Measurements from ENCODE around the gene MS4A4A.
"Not testable (repeated sequence)": the region's sequence is repeated elsewhere in the genome, so short reads cannot be mapped to it uniquely, and the experiment has no call there.

Gene MS4A4A

GRCh38 chr11:60264644-60265043 is 15.8 kb upstream of the MS4A4A start:
- FAIRE-seq (peak; percentile 38), DNase-seq (ENCODE audit: insufficient read length) (no peak)
- TF ChIP-seq POLR2AphosphoS5 (IDR thresholded peaks at IDR 0.05; ENCODE audit: low read depth, low read length) (no peak), TAF1 (IDR thresholded peaks at IDR 0.05; ENCODE audit: borderline replicate concordance, low read depth, low read length) (no peak), POLR2A (IDR thresholded peaks at IDR 0.05; ENCODE audit: low read depth, low read length) (no peak)

DNA sequence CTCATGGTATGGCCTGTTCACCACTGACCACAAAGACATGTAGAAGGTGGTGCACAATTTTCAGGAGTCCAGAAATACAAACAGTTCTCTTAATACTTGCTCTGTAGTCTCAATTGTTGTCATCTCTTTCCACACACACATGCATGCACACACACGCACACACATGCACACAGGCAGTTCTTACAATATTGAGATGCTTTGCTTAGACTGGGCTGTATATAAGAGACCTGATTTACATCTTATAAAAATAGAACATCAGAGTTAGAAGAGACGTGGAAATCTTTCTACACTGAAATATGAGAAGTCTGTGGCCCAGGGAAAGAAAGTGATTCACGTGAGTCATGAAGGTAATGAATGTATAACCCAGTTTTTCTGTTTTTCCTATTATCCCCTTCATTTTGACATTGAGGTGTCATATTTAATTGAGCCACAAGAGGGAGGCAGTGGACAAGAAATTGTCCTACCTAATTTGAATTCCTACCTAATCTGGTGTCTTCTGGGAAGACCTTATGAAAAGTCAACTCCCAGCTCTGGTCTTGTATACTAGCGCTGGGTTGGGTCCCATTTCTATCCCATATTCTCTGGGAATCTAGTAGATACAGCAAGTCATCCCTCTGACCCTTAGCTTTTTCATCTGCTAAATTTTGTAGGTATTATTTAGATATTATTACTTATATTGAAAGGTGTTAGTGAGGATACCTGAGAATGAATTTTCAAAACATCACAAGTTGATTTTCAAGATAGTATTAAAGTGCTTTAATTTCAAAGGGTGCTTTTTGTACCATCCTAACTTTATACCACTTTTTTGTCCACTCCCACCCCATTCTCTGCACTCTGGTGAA is 14.9 kb upstream of the MS4A4A start:
- FAIRE-seq (peak; percentile 94), DNase-seq (ENCODE audit: insufficient read length) (no peak)
- no peak for TF ChIP-seq POLR2A (IDR thresholded peaks at IDR 0.05; ENCODE audit: low read depth, low read length)
- no peak for TF ChIP-seq POLR2AphosphoS5 (IDR thresholded peaks at IDR 0.05; ENCODE audit: low read depth, low read length)
- TF ChIP-seq TAF1 (IDR thresholded peaks at IDR 0.05; ENCODE audit: borderline replicate concordance, low read depth, low read length) = no peak

- DNase-seq (ENCODE audit: insufficient read length) (no peak), FAIRE-seq (no peak)
- TF ChIP-seq POLR2AphosphoS5 (IDR thresholded peaks at IDR 0.05; ENCODE audit: low read depth, low read length) = no peak
- TF ChIP-seq POLR2A (IDR thresholded peaks at IDR 0.05; ENCODE audit: low read depth, low read length) = no peak
- TF ChIP-seq TAF1 (IDR thresholded peaks at IDR 0.05; ENCODE audit: borderline replicate concordance, low read depth, low read length) = no peak
Observed at GRCh38 chr11:60274416-60274815, 6.0 kb upstream of the MS4A4A start.

- no peak for TF ChIP-seq POLR2A (IDR thresholded peaks at IDR 0.05; ENCODE audit: low read depth, low read length)
- no peak for TF ChIP-seq POLR2AphosphoS5 (IDR thresholded peaks at IDR 0.05; ENCODE audit: low read depth, low read length)
- TF ChIP-seq TAF1 (IDR thresholded peaks at IDR 0.05; ENCODE audit: borderline replicate concordance, low read depth, low read length) = no peak
- DNase-seq (ENCODE audit: insufficient read length) (no peak), FAIRE-seq (no peak)
Observed at GRCh38 chr11:60281485-60281884, 1.0 kb downstream of the MS4A4A start.

DNA sequence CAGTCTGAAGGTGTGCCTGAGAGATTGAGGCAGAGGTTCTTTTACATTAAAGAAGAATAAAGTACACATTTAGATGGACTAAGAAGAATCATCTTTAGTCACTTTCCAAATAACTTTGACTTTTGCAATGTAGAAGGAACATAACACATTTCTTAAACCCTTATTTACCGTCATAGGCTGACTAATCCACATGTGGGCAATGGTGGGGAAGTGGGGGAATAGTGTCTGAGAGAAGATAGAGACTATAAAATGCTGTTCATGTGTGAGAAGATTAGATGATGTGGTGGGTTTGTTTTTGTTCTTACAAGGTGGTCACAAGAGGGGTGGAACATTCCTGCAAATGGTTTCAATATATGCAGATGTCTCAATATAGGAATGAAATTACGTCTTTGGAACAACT is 1.8 kb downstream of the MS4A4A start:
- FAIRE-seq (no peak), DNase-seq (ENCODE audit: insufficient read length) (no peak)
- no peak for TF ChIP-seq POLR2AphosphoS5 (IDR thresholded peaks at IDR 0.05; ENCODE audit: low read depth, low read length)
- no peak for TF ChIP-seq POLR2A (IDR thresholded peaks at IDR 0.05; ENCODE audit: low read depth, low read length)
- no peak for TF ChIP-seq TAF1 (IDR thresholded peaks at IDR 0.05; ENCODE audit: borderline replicate concordance, low read depth, low read length)

DNA sequence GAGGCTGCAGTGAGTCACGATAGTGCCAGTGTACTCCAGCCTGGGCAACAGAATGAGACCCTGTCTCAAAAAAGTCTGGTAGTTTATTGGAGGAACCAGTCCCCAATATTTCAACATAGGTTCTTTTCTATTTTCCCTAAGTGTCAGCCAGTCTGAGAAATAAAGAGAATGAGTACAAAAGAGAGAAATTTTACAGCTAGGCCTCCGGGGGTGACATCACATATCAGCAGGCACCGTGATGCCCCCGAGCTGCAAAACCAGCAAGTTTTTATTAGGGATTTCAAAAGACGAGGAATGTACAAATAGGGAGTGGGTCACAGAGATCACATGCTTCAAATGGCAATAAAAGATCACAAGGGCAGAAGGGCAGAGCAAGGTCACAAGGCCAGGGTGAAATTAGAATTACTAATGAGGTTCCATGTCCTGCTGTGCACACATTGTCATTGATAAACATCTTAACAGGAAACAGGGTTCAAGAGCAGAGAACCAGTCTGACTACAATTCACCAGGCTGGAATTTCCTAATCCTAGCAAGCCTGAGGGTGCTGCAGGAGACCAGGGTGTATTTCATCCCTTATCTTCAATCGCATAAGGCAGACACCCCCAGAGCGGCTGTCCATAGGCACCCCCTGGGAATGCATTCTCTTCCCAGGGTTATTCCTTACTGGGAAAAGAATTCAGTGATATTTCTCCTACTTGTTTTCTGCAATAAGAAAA is 5.1 kb downstream of the MS4A4A start:
- FAIRE-seq; DNase-seq (ENCODE audit: insufficient read length): not testable (repeated sequence)

GRCh38 chr11:60288531-60288930 is 8.1 kb downstream of the MS4A4A start:
- no peak for FAIRE-seq
- DNase-seq (ENCODE audit: insufficient read length) = no peak
- no peak for TF ChIP-seq TAF1 (IDR thresholded peaks at IDR 0.05; ENCODE audit: borderline replicate concordance, low read depth, low read length)
- no peak for TF ChIP-seq POLR2AphosphoS5 (IDR thresholded peaks at IDR 0.05; ENCODE audit: low read depth, low read length)
- no peak for TF ChIP-seq POLR2A (IDR thresholded peaks at IDR 0.05; ENCODE audit: low read depth, low read length)

DNA sequence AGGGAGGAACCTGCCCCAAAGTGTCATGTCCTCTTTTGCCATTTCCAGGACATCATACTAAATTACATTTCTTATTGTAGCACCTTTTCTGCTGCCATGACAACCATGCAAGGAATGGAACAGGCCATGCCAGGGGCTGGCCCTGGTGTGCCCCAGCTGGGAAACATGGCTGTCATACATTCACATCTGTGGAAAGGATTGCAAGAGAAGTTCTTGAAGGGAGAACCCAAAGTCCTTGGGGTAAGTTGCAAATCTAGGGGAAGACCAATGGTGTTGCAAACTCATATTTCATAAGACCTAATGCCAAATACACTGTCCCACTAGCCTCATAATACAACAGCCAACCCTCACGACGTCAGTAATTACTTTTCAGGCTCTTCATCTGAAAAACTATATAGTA is 11.7 kb downstream of the MS4A4A start:
- TF ChIP-seq POLR2A (IDR thresholded peaks at IDR 0.05; ENCODE audit: low read depth, low read length) = no peak
- no peak for TF ChIP-seq POLR2AphosphoS5 (IDR thresholded peaks at IDR 0.05; ENCODE audit: low read depth, low read length)
- no peak for TF ChIP-seq TAF1 (IDR thresholded peaks at IDR 0.05; ENCODE audit: borderline replicate concordance, low read depth, low read length)
- no peak for DNase-seq (ENCODE audit: insufficient read length)

GRCh38 chr11:60301178-60301577 is 20.7 kb downstream of the MS4A4A start:
- FAIRE-seq (no peak), DNase-seq (ENCODE audit: insufficient read length) (no peak)
- no peak for TF ChIP-seq TAF1 (IDR thresholded peaks at IDR 0.05; ENCODE audit: borderline replicate concordance, low read depth, low read length)
- TF ChIP-seq POLR2A (IDR thresholded peaks at IDR 0.05; ENCODE audit: low read depth, low read length) = no peak
- TF ChIP-seq POLR2AphosphoS5 (IDR thresholded peaks at IDR 0.05; ENCODE audit: low read depth, low read length) = no peak

More for the DNA sequence above, 11.7 kb downstream of the MS4A4A start:
- no peak for FAIRE-seq

DNA sequence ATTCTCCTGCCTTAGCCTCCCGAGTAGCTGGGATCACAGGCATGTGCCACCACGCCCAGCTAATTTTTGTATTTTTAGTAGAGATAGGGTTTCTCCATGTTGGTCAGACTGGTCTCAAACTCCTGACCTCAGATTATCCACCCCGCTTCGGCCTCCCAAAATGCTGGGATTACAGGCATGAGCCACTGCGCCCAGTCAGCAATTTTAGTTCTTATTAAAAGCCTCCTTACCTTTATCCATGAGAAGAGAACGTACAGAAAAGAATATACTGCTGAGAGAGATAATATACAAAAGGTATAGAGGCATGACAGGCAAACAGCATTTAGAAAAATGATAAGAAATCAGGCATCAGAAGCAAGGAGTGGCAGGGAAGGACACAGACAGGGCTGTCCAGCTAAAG is 21.4 kb downstream of the MS4A4A start:
- DNase-seq (ENCODE audit: insufficient read length); FAIRE-seq: not testable (repeated sequence)

DNA sequence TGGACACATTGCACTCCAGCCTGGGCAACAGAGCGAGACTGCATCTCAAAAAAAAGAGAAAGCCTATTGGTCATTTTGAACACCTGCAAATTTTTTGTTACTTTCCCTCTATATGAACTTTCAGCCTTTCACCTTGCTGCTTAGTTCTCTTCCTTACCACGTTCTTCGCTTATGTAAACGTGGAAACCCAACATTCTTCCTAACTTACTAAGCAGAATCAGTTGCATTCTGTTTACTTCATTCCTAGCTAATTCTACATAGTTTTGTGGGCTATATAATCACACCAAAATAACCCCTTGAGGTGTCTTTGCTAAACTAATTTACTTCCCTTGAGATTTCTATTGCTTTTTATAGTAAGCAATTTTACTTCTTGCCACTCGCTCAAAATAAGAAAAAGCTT is 23.2 kb downstream of the MS4A4A start:
- DNase-seq (ENCODE audit: insufficient read length) (no peak), FAIRE-seq (no peak)
- no peak for TF ChIP-seq POLR2A (IDR thresholded peaks at IDR 0.05; ENCODE audit: low read depth, low read length)
- no peak for TF ChIP-seq TAF1 (IDR thresholded peaks at IDR 0.05; ENCODE audit: borderline replicate concordance, low read depth, low read length)
- TF ChIP-seq POLR2AphosphoS5 (IDR thresholded peaks at IDR 0.05; ENCODE audit: low read depth, low read length) = no peak

DNA sequence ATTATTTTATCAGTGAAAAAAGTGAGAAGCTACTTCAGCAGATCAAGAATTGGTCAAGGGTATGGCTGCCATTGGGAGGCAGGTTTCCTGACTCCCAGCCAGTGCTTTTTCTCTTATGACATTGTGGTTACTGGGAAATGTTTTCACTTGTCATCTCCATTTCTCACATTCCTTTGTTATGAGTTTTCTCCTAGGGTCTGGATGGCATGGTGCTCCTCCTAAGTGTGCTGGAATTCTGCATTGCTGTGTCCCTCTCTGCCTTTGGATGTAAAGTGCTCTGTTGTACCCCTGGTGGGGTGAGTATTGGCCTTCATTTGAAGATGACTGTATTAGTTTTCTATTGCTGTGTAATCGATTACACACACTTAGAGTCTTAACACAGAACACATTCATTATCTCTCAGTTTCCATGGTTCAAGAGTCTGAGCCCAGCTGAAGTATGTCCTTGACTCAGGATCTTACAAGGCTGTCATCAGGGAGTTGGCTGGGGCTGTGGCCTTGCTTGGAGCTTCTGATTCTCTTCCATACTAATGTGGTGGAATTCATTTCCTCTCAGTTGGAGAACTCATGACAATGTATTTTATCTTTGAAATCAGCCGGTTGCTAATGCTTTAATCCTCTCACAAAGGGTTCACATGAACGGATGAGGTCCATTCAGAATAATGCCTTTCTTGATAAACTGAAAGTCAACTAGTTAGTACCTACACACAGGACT is 25.6 kb downstream of the MS4A4A start:
- TF ChIP-seq POLR2AphosphoS5 (IDR thresholded peaks at IDR 0.05; ENCODE audit: low read depth, low read length) (no peak), POLR2A (IDR thresholded peaks at IDR 0.05; ENCODE audit: low read depth, low read length) (no peak), TAF1 (IDR thresholded peaks at IDR 0.05; ENCODE audit: borderline replicate concordance, low read depth, low read length) (no peak)
- peak; percentile 30 for FAIRE-seq
- no peak for DNase-seq (ENCODE audit: insufficient read length)
